ENCODE measurements around the gene OR4D1. TPM values are rescaled to one million over a fixed set of nuclear protein-coding genes. Genes with fewer than 3 reads are reported as not detected.

The OR4D1 gene
- total and polyA plus RNA-seq, 2 donors (not counting 1 experiment from before 2014, with no cell fraction given) = 0.01 TPM; not detected in 1

- peaks cover 0 to 2% of the 10 kb centered on the region in 2 donors for H3K4me1 ChIP-seq (ENCODE audit: control insufficient read depth in 2 of 2, insufficient read depth in 2 of 2, low read length in 2 of 2)
- no peak overlapping the region for H3K27ac ChIP-seq (ENCODE audit: low read length in 2 of 2)
- H3K27me3 Mint-ChIP-seq = peaks cover 32% of the 10 kb centered on the region
- peaks cover 1% of the 10 kb centered on the region for H3K4me1 Mint-ChIP-seq
- CTCF ChIA-PET = interaction anchor here (1.1 kb wide), 1 partner anchor 9 kb away, joined by 3 read pairs; no protein-coding TSS in a partner anchor
- ATAC-seq (ENCODE audit: low read depth) = no peak
- H4K20me1 ChIP-seq (ENCODE audit: control insufficient read depth, insufficient read depth, low read length, poor library complexity, severe bottlenecking) = no peaks in the 10 kb centered on the region
- no peak overlapping the region for H3K9ac ChIP-seq (ENCODE audit: low read length)
- H3K4me3 Mint-ChIP-seq = no peak overlapping the region
- no peak for DNase-seq
- H2AFZ ChIP-seq (ENCODE audit: insufficient read depth, low read depth, low read length, poor library complexity, severe bottlenecking) = no peak overlapping the region
- TF ChIP-seq CTCF (IDR thresholded peaks at IDR 0.05) (no peak), EZH2 (IDR thresholded peaks at IDR 0.05; ENCODE audit: borderline replicate concordance, insufficient read depth, low read depth, low read length, poor library complexity, severe bottlenecking) (no peak)
- peaks cover 0 to 5% (median 2%) of the 10 kb centered on the region in 4 experiments for H3K27me3 ChIP-seq (replicated peaks in 1 of 4; ENCODE audit: control extremely low read depth in 1 of 4, control insufficient read depth in 3 of 4, insufficient read depth in 4 of 4, low read length in 3 of 4)
- POLR2A ChIA-PET = no interaction called here
- no peaks in the 10 kb centered on the region for H3K9me3 Mint-ChIP-seq (ENCODE audit: insufficient read depth)
- peaks cover 0 to 2% (median 0%) of the 10 kb centered on the region in 3 donors for H3K9me3 ChIP-seq (ENCODE audit: control extremely low read depth in 1 of 3, control insufficient read depth in 2 of 3, insufficient read depth in 1 of 3, low read length in 2 of 3)
- H3K4me2 ChIP-seq (replicated peaks; ENCODE audit: low read depth, low read length, poor library complexity, severe bottlenecking) = no peak overlapping the region
- H3K36me3 ChIP-seq (replicated peaks in 1 of 2; ENCODE audit: control extremely low read depth in 1 of 2, control insufficient read depth in 1 of 2, extremely low read depth in 1 of 2, insufficient read depth in 2 of 2, low read length in 1 of 2) = no peaks in the 10 kb centered on the region
- intact Hi-C loops (cut with micrococcal nuclease) = no loop called here
- 83% methylated on average over 14 of the region's 14 CpGs for WGBS (ENCODE audit: insufficient coverage)
- no peak overlapping the region for H3K4me3 ChIP-seq (ENCODE audit: control extremely low read depth in 1 of 5, extremely low read depth in 1 of 5, insufficient read depth in 1 of 5, low read depth in 2 of 5, low read length in 4 of 5)
- H3K79me2 ChIP-seq (ENCODE audit: control insufficient read depth, insufficient read depth, low read length) = no peaks in the 10 kb centered on the region
- no peak overlapping the region for H3K27ac Mint-ChIP-seq
Observed at GRCh38 chr17:58191241-58191896, 43.2 kb downstream of the OR4D1 start.

GRCh38 chr17:58192612-58193011 lies 44.4 kb downstream of the OR4D1 start, which contains the start of gene EPX:
Gene EPX (plus strand): TSS chr17:58192726. CDS start chr17:58192847, 121 bp downstream.
- Mint-ChIP-seq H3K9me3 (ENCODE audit: insufficient read depth) (no peaks in the 10 kb centered on the region), H3K4me1 (no peaks in the 10 kb centered on the region), H3K4me3 (no peak within 1 kb of the TSS)

More at GRCh38 chr17:58192612-58193011, 44.4 kb downstream of the OR4D1 start, which contains the start of gene EPX:
- no peak within 1 kb of the TSS for H3K27ac ChIP-seq (ENCODE audit: low read length in 2 of 2)
- peaks cover 0 to 5% (median 2%) of the 10 kb centered on the region in 4 experiments for H3K27me3 ChIP-seq (replicated peaks in 1 of 4; ENCODE audit: control extremely low read depth in 1 of 4, control insufficient read depth in 3 of 4, insufficient read depth in 4 of 4, low read length in 3 of 4)
- WGBS (ENCODE audit: insufficient coverage) = 56% methylated on average over 5 of the region's 6 CpGs
- no peaks in the 10 kb centered on the region for H4K20me1 ChIP-seq (ENCODE audit: control insufficient read depth, insufficient read depth, low read length, poor library complexity, severe bottlenecking)
- no peak within 1 kb of the TSS for H3K9ac ChIP-seq (ENCODE audit: low read length)
- peaks cover 0 to 2% (median 0%) of the 10 kb centered on the region in 3 donors for H3K9me3 ChIP-seq (ENCODE audit: control extremely low read depth in 1 of 3, control insufficient read depth in 2 of 3, insufficient read depth in 1 of 3, low read length in 2 of 3)
- no peak for TF ChIP-seq EZH2 (IDR thresholded peaks at IDR 0.05; ENCODE audit: borderline replicate concordance, insufficient read depth, low read depth, low read length, poor library complexity, severe bottlenecking)
- TF ChIP-seq CTCF (IDR thresholded peaks at IDR 0.05) = no peak
- POLR2A ChIA-PET = no interaction called here
- no peaks in the 10 kb centered on the region for H3K4me1 ChIP-seq (ENCODE audit: control insufficient read depth in 2 of 2, insufficient read depth in 2 of 2, low read length in 2 of 2)
- ATAC-seq (ENCODE audit: low read depth) (no peak), DNase-seq (no peak)
- no peaks in the 10 kb centered on the region for H3K79me2 ChIP-seq (ENCODE audit: control insufficient read depth, insufficient read depth, low read length)
- H3K4me3 ChIP-seq (ENCODE audit: control extremely low read depth in 1 of 5, extremely low read depth in 1 of 5, insufficient read depth in 1 of 5, low read depth in 2 of 5, low read length in 4 of 5) = no peak within 1 kb of the TSS
- CTCF ChIA-PET = no interaction called here
- intact Hi-C loops (cut with micrococcal nuclease) = no loop called here
- no peaks in the 10 kb centered on the region for H3K36me3 ChIP-seq (replicated peaks in 1 of 2; ENCODE audit: control extremely low read depth in 1 of 2, control insufficient read depth in 1 of 2, extremely low read depth in 1 of 2, insufficient read depth in 2 of 2, low read length in 1 of 2)
- H3K27ac Mint-ChIP-seq = no peak within 1 kb of the TSS
- no peak within 1 kb of the TSS for H3K4me2 ChIP-seq (replicated peaks; ENCODE audit: low read depth, low read length, poor library complexity, severe bottlenecking)
- H3K27me3 Mint-ChIP-seq = peaks cover 38% of the 10 kb centered on the region
- H2AFZ ChIP-seq (ENCODE audit: insufficient read depth, low read depth, low read length, poor library complexity, severe bottlenecking) = no peak within 1 kb of the TSS

Measured in B cell (primary cell).